Fibroblast of skin of right biceps (primary cell): ENCODE measurements around the gene SAA2.
"Not testable (repeated sequence)": the region's sequence is repeated elsewhere in the genome, so short reads cannot be mapped to it uniquely, and the experiment has no call there.

Experiments
- DNase-seq: peaks from one replicate; pipeline ENCODE4 v3.0.0-alpha.2; 2013

SAA2 gene

GRCh38 chr11:18247191-18247581 is 1.3 kb downstream of the SAA2 start:
- DNase-seq = not testable (repeated sequence)

DNA sequence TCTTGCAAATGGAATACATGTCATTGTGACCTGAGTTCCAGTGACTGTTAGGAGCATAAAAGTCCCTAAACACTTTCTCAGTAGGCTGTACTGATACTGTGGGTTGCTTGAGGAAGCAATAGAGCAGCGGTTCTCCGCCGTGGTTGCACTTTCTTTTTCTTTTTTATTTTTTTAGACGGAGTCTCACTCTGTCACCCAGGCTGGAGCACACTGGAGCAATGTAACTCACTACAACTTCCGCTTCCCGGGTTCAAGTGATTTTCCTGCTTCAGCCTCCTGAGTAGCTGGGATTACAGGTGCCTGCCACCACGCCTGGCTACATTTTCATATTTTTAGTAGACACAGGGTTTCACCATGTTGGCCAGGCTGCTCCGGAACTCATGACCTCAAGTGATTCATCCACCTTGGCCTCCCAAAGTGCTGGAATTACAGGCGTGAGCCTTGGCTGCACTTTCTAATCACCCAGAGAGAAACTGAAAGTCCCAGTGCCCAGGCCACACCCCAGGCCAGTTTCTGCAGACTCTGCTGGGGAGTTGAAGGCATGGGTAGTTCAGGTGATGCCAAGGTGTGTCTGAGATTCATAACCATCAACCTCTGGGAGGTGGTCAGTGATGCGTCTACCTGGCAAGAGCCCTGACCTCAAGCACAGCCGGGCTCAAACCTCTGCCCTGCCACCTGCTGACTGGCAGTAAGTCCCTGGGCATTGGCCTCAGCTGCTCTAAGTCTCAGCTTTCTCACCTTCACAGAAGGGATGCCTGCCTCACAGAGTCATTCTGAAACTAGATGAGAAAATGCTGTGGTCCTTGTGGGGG is 1.9 kb downstream of the SAA2 start:
- not testable (repeated sequence) for DNase-seq

- no peak for DNase-seq
Measured at GRCh38 chr11:18245396-18245795, 3.1 kb downstream of the SAA2 start.

GRCh38 chr11:18243783-18244362 is 4.6 kb downstream of the SAA2 start:
- peak; percentile 63 for DNase-seq

GRCh38 chr11:18239655-18240054 is 8.8 kb downstream of the SAA2 start:
- no peak for DNase-seq

- DNase-seq = no peak
Measured at GRCh38 chr11:18236664-18237356, 11.7 kb downstream of the SAA2 start, which contains the start of gene SAA4. Gene SAA4, minus strand, starts transcription at chr11:18236802. Its CDS starts 876 bp downstream, at chr11:18235926.

DNA sequence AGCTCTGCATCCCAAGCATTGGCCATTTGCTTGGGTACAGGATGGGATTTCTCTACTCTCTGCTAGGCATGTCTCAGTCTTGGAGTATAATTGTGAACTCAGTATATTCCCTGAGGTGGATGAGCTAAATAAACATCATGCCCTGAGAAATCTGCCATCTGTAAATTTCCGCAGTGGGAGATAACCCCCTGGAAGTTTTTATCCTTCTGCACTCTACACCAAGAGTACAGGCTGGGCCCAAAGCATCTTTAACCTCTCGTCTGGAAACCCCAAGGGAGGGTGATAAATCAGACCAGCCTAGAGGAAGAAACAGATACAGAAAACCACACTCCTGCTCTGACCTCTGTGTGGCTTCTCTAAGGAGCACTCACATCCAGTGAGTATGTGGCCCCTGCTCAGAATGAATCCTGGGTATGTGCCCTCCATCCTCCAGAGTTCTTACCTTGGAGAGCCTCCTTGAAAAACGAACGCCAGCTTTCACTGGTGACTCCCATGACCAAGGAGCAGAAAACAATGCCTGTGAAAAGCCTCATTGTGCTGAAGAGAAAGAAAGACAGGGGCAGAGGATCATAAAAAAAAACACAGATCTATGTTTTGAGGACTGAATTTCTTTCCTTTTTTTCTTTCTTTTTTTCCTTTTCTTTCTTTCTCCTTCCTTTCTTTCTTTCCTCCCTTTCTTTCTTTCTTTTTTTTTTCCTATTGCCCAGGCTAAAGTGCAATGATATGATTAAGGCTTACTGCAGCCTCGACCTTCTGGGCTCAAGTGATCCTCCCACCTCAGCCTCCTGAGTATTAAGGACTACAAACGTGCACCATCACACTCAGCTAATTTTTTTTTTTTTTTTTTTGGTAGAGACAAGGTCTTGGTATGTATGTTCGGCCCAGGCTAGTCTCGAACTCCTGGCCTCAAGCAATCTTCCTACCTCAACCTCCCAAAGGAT is 12.8 kb downstream of the SAA2 start:
- DNase-seq = no peak

DNA sequence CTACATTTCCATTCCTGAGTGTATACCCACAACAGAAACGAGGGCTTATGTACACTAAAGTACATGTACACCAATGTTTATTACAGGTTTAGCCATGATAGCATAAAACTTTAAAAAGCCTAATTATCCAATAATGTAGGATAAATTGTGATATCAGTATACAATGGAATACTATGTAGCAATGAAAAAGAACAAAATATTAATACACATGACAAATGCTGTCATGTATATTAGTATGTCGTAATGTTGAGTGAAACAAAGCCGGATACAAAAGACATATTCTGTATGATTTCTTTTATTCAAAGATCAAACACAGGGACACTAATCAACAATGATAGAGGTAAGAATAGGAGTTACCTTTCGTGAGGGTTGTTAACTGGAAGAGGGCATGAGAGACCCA is 14.6 kb downstream of the SAA2 start:
- no peak for DNase-seq

DNA sequence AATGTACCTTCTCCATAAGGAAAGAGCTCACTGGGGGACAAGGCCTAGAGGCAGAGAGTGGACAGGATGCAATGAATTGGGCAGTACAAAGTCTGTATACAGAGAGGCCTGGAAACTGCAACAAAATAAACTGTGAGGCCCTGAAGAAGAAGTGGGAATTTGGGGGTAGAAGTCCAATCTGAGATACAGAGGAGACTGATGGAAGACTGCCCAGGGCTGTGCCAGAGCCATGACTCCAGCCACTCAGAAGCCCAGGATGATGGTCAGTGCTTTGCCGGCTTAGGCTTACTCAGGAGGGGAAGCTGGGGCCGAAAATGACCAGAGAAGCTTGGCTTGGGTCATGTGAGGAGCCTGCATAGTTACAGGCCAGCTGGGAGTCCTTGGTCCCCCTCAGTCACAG is 17.6 kb downstream of the SAA2 start:
- no peak for DNase-seq

DNA sequence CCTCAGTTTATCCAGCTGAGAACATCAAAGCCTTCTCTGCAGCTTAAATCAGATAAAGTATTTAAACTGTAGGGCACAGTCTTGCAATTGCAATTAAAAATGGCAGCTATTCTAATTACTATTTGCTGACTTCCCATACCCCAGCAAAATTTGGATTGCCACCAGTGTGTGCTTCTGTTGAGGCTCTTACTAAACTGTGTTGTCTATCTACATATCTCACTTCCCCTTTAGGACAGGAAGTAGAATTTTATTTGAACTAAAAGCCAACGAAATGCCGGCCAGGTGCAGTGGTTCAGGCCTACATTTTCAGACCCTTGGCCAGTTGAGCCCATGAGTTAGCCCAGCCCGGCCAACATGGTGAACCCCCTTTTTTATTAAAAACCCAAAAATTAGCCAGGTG is 19.0 kb downstream of the SAA2 start:
- DNase-seq = no peak

- DNase-seq = no peak
Measured at GRCh38 chr11:18225913-18226312, 22.6 kb downstream of the SAA2 start.

GRCh38 chr11:18223591-18224387 is 24.7 kb downstream of the SAA2 start:
- no peak for DNase-seq

DNA sequence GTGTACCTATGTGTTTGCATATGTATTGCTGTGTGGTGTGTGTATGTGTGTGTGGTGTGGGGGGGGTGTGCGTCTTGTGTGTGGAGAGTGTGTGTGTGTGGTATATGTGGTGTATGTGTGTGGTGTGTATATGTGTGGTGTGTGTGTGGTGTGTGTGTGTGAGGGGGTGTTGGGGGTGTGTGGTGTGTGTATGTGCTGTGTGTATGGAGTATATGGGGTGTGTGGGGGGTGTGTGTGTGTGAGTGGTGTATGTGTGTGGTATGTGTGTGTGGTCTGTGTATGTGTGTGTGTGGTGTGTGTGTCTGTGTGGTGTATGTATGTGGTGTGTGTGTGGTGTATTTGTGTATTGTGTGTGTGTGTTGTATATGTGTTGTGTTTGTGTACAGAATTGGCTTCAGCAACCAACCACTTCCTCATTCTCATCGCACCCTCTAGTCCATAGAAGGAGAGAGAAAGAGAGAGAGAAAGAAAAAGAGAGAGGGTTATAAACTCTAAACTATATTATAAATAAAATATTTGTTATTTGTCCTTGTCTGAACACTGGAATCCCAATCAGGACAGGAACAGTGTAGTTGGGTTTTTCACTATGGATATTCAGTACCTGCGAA is 25.6 kb downstream of the SAA2 start:
- DNase-seq = no peak

- no peak for DNase-seq
Measured at GRCh38 chr11:18221274-18221876, 27.1 kb downstream of the SAA2 start.

DNA sequence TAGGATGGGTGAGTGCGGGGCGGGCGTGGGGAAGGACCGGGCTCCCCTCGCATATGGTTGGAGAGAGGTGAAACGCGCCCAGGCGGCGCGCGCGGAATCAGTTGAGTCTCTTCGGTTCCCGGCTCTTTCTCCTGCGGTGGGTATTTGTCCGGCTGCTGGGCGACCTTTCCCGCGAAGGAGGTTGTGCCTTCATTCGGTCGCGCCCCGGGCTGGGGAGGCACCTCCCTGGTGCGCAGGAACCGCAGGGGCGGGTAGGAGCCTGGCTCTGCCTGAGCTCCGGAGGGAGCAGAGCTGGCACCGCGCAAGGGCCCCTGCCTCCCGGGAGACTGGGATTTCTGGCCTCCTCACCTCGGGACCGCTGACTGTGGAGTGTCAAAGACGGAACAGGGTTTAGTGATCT is 39.4 kb downstream of the SAA2 start:
- DNase-seq = no peak

DNA sequence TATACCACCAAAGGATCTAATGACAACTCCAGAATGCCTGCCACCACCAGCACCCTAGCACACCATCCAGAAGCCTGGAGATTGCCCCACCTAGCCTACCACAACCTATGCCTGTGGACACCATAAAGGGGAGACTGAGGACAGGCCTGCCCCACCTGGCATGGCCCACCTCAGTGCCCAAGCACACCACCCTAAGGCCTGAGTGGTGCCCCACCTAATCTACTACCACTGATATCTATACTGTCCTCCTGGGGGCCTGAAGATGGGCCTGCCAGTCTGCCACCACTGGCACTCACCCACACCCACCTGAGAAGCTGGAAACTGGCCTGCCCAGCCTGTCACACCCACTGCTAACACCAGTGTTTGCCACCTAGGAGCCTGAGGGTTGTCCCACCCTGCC is 43.7 kb downstream of the SAA2 start:
- DNase-seq = no peak

- no peak for DNase-seq
Measured at GRCh38 chr11:18204220-18204619, 44.2 kb downstream of the SAA2 start.

- DNase-seq = peak; percentile 7
Measured at GRCh38 chr11:18203723-18204122, 44.7 kb downstream of the SAA2 start.

GRCh38 chr11:18197738-18198137 is 50.7 kb downstream of the SAA2 start:
- not testable (repeated sequence) for DNase-seq

DNA sequence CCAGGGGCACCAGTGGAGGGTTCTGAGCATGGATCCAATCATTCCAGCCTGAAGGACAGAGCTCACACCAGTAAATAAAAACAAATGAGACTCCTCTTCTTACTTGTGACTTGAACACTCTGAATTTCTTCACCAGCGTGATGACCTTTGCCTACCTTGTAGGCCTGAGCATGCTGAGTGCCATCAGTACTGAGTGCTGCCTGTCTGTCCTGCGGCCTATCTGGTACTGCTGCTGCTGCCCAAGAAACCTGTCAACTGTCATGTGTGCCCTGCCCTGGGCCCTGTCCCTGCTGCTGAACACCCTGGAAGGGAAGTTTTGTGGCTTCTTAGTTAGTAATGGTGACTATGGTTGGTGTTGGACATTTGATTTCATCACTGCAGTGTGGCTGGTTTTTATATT is 51.9 kb downstream of the SAA2 start:
- no peak for DNase-seq
